Measurements from ENCODE around the gene TRAF3.

The TRAF3 gene

GRCh38 chr14:102776761-102777710 is at the start of gene TRAF3:
TRAF3 (plus strand) TSS chr14:102777449; CDS start chr14:102870202, 92,753 bp downstream.
- DNase-seq: peak; percentile 33 to 45

GRCh38 chr14:102728501-102728900 is 48.7 kb upstream of the TRAF3 start:
- DNase-seq: no peak

GRCh38 chr14:102729268-102729667 is 48.0 kb upstream of the TRAF3 start:
- no peak for DNase-seq

GRCh38 chr14:102729825-102730224 is 47.4 kb upstream of the TRAF3 start:
- DNase-seq: no peak

GRCh38 chr14:102731101-102731870 is 46.0 kb upstream of the TRAF3 start:
- no peak for DNase-seq

GRCh38 chr14:102731871-102732800 is 45.1 kb upstream of the TRAF3 start:
- DNase-seq: no peak

- no peak for DNase-seq
Observed at GRCh38 chr14:102732924-102733323, 44.3 kb upstream of the TRAF3 start.

- no peak for DNase-seq
Observed at GRCh38 chr14:102733326-102733725, 43.9 kb upstream of the TRAF3 start.

- DNase-seq: no peak
Observed at GRCh38 chr14:102734436-102734835, 42.8 kb upstream of the TRAF3 start.

GRCh38 chr14:102736956-102737355 is 40.3 kb upstream of the TRAF3 start:
- DNase-seq: no peak

- no peak for DNase-seq
Observed at GRCh38 chr14:102737402-102738372, 39.6 kb upstream of the TRAF3 start.

GRCh38 chr14:102738373-102739189 is 38.7 kb upstream of the TRAF3 start:
- DNase-seq: no peak

GRCh38 chr14:102739190-102739469 is 38.1 kb upstream of the TRAF3 start:
- DNase-seq: no peak

GRCh38 chr14:102746634-102747438 is 30.4 kb upstream of the TRAF3 start:
- DNase-seq: no peak

- no peak for DNase-seq
Observed at GRCh38 chr14:102748806-102749205, 28.4 kb upstream of the TRAF3 start.

GRCh38 chr14:102749393-102750305 is 27.6 kb upstream of the TRAF3 start:
- no peak for DNase-seq

GRCh38 chr14:102750376-102750775 is 26.9 kb upstream of the TRAF3 start:
- no peak for DNase-seq

- no peak for DNase-seq
Observed at GRCh38 chr14:102751088-102751487, 26.2 kb upstream of the TRAF3 start.

All from AML-193 (cell line).